ENCODE measurements around the gene CFAP141. TPM values are rescaled to one million over a fixed set of nuclear protein-coding genes. Genes with fewer than 3 reads are reported as not detected.

The CFAP141 gene
- total and polyA plus RNA-seq, 3 donors from 2014 or later = 4.0 to 38.3 (median 8.4) TPM

GRCh38 chr1:154198756-154199562 is 7.2 kb downstream of the CFAP141 start:
- Histone ChIP-seq H3K27ac (peak overlapping the region in 1 of 2 donors; percentile 45), H3K36me3 (ENCODE audit: low read depth, missing control alignments) (no peaks in the 10 kb centered on the region), H3K9me3 (no peaks in the 10 kb centered on the region), H3K4me3 (no peak overlapping the region), H3K27me3 (no peaks in the 10 kb centered on the region), H3K4me1 (peaks cover 9% of the 10 kb centered on the region)
- intact Hi-C loops (cut with DNase I; ENCODE audit: low total_unique reads) = no loop called here
- DNase-seq = peak; percentile 72
- TF ChIP-seq CTCF (IDR thresholded peaks at IDR 0.05) (peak; percentile 14 to 53 (median 50)), POLR2A (IDR thresholded peaks at IDR 0.05) (no peak)
- 21 to 36% methylated on average over 5 of the region's 5 CpGs for WGBS, 2 donors

- intact Hi-C loops (cut with DNase I; ENCODE audit: low total_unique reads) = no loop called here
- no peaks in the 10 kb centered on the region for H3K36me3 ChIP-seq (ENCODE audit: low read depth, missing control alignments)
- no peaks in the 10 kb centered on the region for H3K9me3 ChIP-seq
- 44 to 54% methylated on average over 7 to 8 of the region's 8 CpGs for WGBS, 2 donors
- H3K4me1 ChIP-seq = peaks cover 3% of the 10 kb centered on the region
- DNase-seq = peak; percentile 76
- no peaks in the 10 kb centered on the region for H3K27me3 ChIP-seq
- H3K27ac ChIP-seq = no peak overlapping the region
- H3K4me3 ChIP-seq = no peak overlapping the region
- no peak for TF ChIP-seq POLR2A (IDR thresholded peaks at IDR 0.05)
- TF ChIP-seq CTCF (IDR thresholded peaks at IDR 0.05) = no peak
These were observed 12.3 kb downstream of the CFAP141 start for GRCh38 chr1:154193821-154194220.

GRCh38 chr1:154192476-154192875 is 13.7 kb downstream of the CFAP141 start:
- no peaks in the 10 kb centered on the region for H3K36me3 ChIP-seq (ENCODE audit: low read depth, missing control alignments)
- intact Hi-C loops (cut with DNase I; ENCODE audit: low total_unique reads) = no loop called here
- no peak overlapping the region for H3K4me3 ChIP-seq
- DNase-seq = no peak
- H3K9me3 ChIP-seq = no peaks in the 10 kb centered on the region
- TF ChIP-seq CTCF (IDR thresholded peaks at IDR 0.05) (no peak), POLR2A (IDR thresholded peaks at IDR 0.05) (no peak)
- WGBS, 2 donors = 46 to 58% methylated on average over 3 of the region's 3 CpGs
- H3K27ac ChIP-seq = peak overlapping the region; percentile 8 to 24
- H3K27me3 ChIP-seq = no peaks in the 10 kb centered on the region
- H3K4me1 ChIP-seq = no peaks in the 10 kb centered on the region

GRCh38 chr1:154191990-154192461 is 14.1 kb downstream of the CFAP141 start, which contains the start of gene TPM3:
TPM3 (minus strand) TSS chr1:154192100; CDS start chr1:154192018, 82 bp downstream.
- TF ChIP-seq CTCF (IDR thresholded peaks at IDR 0.05) = no peak
- TF ChIP-seq POLR2A (IDR thresholded peaks at IDR 0.05) = no peak
- Histone ChIP-seq H3K27ac (peak within 1 kb of the TSS; percentile 8 to 24), H3K9me3 (no peaks in the 10 kb centered on the region), H3K4me3 (no peak within 1 kb of the TSS), H3K27me3 (no peaks in the 10 kb centered on the region), H3K36me3 (ENCODE audit: low read depth, missing control alignments) (no peaks in the 10 kb centered on the region), H3K4me1 (no peaks in the 10 kb centered on the region)
- no peak for DNase-seq
- intact Hi-C loops (cut with DNase I; ENCODE audit: low total_unique reads) = no loop called here
- WGBS, 2 donors = 13 to 19% methylated on average over 1 of the region's 1 CpG

All from testis (tissue), 3 donors.